Measurements from ENCODE around the gene CFAP46. TPM values are rescaled to one million over a fixed set of nuclear protein-coding genes. Genes with fewer than 3 reads are reported as not detected.

Gene CFAP46
- total RNA-seq, 3 donors from 2014 or later: 0.78 to 1.0 TPM; not detected in 1

DNA sequence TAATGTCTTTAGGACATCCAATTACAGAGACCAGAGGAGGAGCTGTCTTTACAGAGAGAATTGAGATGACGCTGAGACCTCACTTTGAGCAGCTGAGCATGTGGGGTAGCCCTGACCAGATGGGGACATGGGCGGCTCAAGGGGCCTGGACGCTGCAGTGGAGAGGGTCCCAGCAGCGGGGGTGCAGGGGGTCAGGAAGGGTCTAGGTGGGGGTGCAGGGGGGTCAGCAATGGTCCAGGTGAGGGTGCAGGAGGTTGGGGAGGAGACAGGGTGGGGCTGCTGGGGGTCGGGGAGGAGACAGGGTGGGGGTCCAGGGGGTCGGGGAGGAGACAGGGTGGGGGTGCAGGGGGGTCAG, 43.2 kb upstream of the CFAP46 start:
- TF ChIP-seq, protein P1, sequence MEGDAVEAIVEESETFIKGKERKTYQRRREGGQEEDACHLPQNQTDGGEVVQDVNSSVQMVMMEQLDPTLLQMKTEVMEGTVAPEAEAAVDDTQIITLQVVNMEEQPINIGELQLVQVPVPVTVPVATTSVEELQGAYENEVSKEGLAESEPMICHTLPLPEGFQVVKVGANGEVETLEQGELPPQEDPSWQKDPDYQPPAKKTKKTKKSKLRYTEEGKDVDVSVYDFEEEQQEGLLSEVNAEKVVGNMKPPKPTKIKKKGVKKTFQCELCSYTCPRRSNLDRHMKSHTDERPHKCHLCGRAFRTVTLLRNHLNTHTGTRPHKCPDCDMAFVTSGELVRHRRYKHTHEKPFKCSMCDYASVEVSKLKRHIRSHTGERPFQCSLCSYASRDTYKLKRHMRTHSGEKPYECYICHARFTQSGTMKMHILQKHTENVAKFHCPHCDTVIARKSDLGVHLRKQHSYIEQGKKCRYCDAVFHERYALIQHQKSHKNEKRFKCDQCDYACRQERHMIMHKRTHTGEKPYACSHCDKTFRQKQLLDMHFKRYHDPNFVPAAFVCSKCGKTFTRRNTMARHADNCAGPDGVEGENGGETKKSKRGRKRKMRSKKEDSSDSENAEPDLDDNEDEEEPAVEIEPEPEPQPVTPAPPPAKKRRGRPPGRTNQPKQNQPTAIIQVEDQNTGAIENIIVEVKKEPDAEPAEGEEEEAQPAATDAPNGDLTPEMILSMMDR (IDR thresholded peaks at IDR 0.05): no peak
- intact Hi-C loops (cut with DNase I, micrococcal nuclease): no loop called here
- Histone ChIP-seq H3K9me3 (no peaks in the 10 kb centered on the region), H3K4me3 (no peak overlapping the region), H3K4me1 (ENCODE audit: low read depth) (no peaks in the 10 kb centered on the region), H3K36me3 (ENCODE audit: low read depth) (no peaks in the 10 kb centered on the region)
- DNase-seq (peak in 1 of 3 donors; percentile 23), ATAC-seq (no peak)

DNA sequence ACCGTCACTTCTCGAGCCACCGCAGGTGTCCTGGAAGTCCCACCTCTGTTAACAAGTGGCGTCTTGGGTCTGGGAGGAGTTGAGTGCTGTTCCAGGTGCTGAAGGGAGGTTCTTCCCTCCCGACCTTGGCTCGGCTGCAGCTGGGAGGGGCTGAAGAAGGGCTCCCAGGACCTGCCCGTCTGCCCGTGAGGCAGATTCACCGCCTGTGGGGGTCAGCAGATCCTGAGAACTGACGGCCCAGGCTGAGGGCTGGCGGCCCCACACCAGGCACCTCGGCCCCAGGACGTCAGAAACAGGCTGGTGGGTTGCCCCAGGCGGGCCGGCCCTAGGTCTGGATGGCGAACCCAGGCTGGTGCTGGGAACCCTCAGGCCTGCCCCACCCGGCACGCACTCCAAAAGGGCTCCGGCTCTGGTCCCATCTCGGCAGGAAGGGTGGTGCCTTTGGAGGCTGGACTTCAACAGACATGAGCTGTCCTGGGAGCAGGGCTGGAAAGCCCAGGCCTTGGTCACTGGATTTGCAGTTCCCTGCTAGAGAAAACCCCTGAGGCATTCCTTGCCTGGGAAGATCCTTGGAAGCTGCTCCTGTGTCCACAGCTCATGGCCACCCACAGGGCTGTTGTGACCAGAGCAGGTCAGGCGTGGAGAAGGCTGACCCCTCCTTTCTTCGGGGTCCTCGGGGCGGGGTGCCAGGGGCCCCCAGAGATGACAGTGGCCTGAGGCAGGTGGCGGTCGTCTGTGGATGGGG, 42.6 kb upstream of the CFAP46 start:
- no peak overlapping the region for H3K4me3 ChIP-seq
- no peak for ATAC-seq
- H3K36me3 ChIP-seq (ENCODE audit: low read depth): no peaks in the 10 kb centered on the region
- intact Hi-C loops (cut with DNase I, micrococcal nuclease): no loop called here
- TF ChIP-seq, protein P1 (IDR thresholded peaks at IDR 0.05): no peak
- DNase-seq: peak in 2 of 3 donors; percentile 17 to 36
- H3K4me1 ChIP-seq (ENCODE audit: low read depth): no peaks in the 10 kb centered on the region
- H3K9me3 ChIP-seq: no peaks in the 10 kb centered on the region

DNA sequence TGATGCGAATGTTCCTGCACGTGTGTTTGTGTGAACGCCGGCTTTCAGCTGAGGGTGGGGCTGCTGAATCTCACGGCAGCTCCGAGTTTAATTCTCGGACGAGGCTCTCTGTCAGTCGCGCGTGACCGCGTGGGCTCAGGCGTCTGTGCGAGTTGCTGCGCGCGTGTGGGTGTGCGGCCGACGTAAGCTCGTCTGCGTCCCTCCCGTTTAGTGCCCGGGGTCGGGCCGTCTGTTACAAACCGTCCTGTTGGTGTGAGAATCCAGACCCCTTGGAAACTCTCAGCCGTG, 41.6 kb upstream of the CFAP46 start:
- intact Hi-C loops (cut with DNase I, micrococcal nuclease): no loop called here
- ATAC-seq (no peak), DNase-seq (peak in 1 of 3 donors; percentile 37)
- TF ChIP-seq, protein P1 (IDR thresholded peaks at IDR 0.05): no peak
- Histone ChIP-seq H3K9me3 (no peaks in the 10 kb centered on the region), H3K4me3 (no peak overlapping the region), H3K4me1 (ENCODE audit: low read depth) (no peaks in the 10 kb centered on the region), H3K36me3 (ENCODE audit: low read depth) (no peaks in the 10 kb centered on the region)

DNA sequence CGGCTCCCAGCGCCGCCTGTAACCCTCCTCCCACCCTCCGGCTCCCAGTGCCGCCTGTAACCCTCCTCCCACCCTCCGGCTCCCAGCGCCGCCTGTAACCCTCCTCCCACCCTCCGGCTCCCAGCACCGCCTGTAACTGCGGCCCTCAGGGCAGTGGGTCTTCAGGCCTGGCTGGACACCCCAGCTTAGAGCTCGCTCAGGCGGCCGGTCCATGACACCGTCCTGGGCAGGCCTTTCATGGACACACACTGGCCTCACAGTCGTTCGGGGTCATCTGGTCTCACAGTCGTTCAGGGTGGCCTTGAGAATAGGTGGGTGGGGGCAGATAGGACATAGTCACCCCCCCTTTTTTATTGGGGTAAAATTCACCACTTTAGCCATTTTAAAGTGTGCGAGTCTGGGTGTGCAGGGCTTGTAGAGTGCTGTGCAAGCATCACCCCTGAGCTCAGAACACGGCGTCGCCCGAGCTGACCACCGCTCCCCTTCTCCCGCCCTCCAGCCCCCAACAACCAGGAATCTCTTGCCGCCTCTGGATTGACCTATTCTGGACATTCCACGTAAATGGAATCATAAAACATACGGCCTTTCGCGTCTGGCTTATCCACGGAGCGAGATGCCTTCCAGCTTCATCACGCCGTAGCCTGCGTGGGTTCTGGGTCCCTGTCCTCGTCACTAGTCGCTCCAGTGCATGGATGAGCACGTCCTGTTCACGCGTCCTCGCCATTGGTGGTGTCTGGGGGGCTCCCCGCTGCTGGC, 41.1 kb upstream of the CFAP46 start:
- Histone ChIP-seq H3K4me3 (no peak overlapping the region), H3K9me3 (no peaks in the 10 kb centered on the region), H3K4me1 (ENCODE audit: low read depth) (no peaks in the 10 kb centered on the region), H3K36me3 (ENCODE audit: low read depth) (no peaks in the 10 kb centered on the region)
- intact Hi-C loops (cut with DNase I, micrococcal nuclease): no loop called here
- DNase-seq: peak in 2 of 3 donors; percentile 15 to 43
- no peak for ATAC-seq
- TF ChIP-seq, protein P1 (IDR thresholded peaks at IDR 0.05): no peak

DNA sequence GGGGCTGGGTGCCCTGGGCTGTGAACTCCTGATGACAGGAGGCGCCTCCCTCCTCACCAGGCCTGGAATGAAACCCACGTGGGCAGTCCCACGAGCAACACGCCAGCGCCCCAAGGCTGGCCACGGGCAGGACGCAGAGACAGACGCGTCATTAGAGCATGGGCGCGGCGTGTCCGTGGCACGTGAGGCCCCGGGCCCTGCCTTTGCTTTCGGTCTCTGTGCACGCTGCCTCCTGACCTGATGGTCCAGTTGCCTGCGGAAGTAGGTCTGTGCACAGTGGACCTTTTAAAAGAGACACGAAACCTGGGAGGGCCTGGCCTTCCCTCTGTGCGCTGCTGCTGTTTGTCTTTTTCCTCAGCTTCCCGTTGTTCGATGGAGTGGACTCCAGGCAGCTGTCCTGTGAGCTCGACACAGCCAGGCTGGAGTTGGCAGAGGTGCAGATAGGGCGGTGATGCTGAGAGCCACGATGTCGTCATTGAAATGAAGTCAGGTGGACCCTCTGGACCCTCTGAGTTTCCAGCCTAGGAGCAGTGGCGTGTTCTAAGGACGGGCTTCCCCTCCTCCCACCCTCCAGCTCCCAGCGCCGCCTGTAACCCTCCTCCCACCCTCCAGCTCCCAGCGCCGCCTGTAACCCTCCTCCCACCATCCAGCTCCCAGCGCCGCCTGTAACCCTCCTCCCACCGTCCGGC, 40.1 kb upstream of the CFAP46 start:
- H3K4me3 ChIP-seq: no peak overlapping the region
- H3K36me3 ChIP-seq (ENCODE audit: low read depth): no peaks in the 10 kb centered on the region
- H3K4me1 ChIP-seq (ENCODE audit: low read depth): no peaks in the 10 kb centered on the region
- TF ChIP-seq, protein P1 (IDR thresholded peaks at IDR 0.05): no peak
- no peaks in the 10 kb centered on the region for H3K9me3 ChIP-seq
- ATAC-seq (peak; percentile 16), DNase-seq (peak in 2 of 3 donors; percentile 21 to 48)
- intact Hi-C loops (cut with DNase I, micrococcal nuclease): no loop called here

All from mucosa of descending colon (tissue), 3 donors.